Measurements from ENCODE around the gene ARHGEF37. TPM values are rescaled to one million over a fixed set of nuclear protein-coding genes. Genes with fewer than 3 reads are reported as not detected.

ARHGEF37 gene
- polyA plus RNA-seq, 1 experiment, result 0.92 TPM

- H3K27me3 ChIP-seq (ENCODE audit: control insufficient read depth, insufficient read depth, low read length), result no peaks in the 10 kb centered on the region
- TF ChIP-seq CTCF (IDR thresholded peaks at IDR 0.05; ENCODE audit: insufficient read depth, low read depth, low read length), result no peak
- ChIA-PET POLR2A (no interaction called here), CTCF (interaction anchor here (2.2 to 2.9 kb wide), 2 partner anchors 34 to 149 kb away, joined by 4 to 19 read pairs; no protein-coding TSS in a partner anchor)
- H3K4me3 ChIP-seq (ENCODE audit: low read depth, low read length), result no peak overlapping the region
- H3K36me3 ChIP-seq (ENCODE audit: control insufficient read depth, insufficient read depth, low read length), result no peaks in the 10 kb centered on the region
- no peak for DNase-seq (ENCODE audit: low read depth)
These were observed 2.8 kb downstream of the ARHGEF37 start for GRCh38 chr5:149584121-149584520.

GRCh38 chr5:149585910-149586309, 4.6 kb downstream of the ARHGEF37 start:
- CTCF ChIA-PET, result interaction anchor here (0.6 kb wide), 1 partner anchor 32 kb away, joined by 3 read pairs; no protein-coding TSS in a partner anchor

GRCh38 chr5:149586708-149587318, 5.5 kb downstream of the ARHGEF37 start:
- ChIA-PET CTCF (interaction anchor here (0.9 to 3.7 kb wide), 2 partner anchors 8 to 32 kb away, joined by 3 to 10 read pairs; no protein-coding TSS in a partner anchor), POLR2A (interaction anchor here (0.6 kb wide), 1 partner anchor 18 kb away, joined by 14 read pairs; no protein-coding TSS in a partner anchor)
- H3K36me3 ChIP-seq (ENCODE audit: control insufficient read depth, insufficient read depth, low read length), result no peaks in the 10 kb centered on the region
- H3K4me3 ChIP-seq (ENCODE audit: low read depth, low read length), result no peak overlapping the region
- TF ChIP-seq CTCF (IDR thresholded peaks at IDR 0.05; ENCODE audit: insufficient read depth, low read depth, low read length), result no peak
- DNase-seq (ENCODE audit: low read depth), result no peak
- H3K27me3 ChIP-seq (ENCODE audit: control insufficient read depth, insufficient read depth, low read length), result no peaks in the 10 kb centered on the region

More at GRCh38 chr5:149585910-149586309, 4.6 kb downstream of the ARHGEF37 start:
- no peaks in the 10 kb centered on the region for H3K36me3 ChIP-seq (ENCODE audit: control insufficient read depth, insufficient read depth, low read length)
- DNase-seq (ENCODE audit: low read depth), result no peak
- no peaks in the 10 kb centered on the region for H3K27me3 ChIP-seq (ENCODE audit: control insufficient read depth, insufficient read depth, low read length)
- POLR2A ChIA-PET, result no interaction called here
- no peak for TF ChIP-seq CTCF (IDR thresholded peaks at IDR 0.05; ENCODE audit: insufficient read depth, low read depth, low read length)
- no peak overlapping the region for H3K4me3 ChIP-seq (ENCODE audit: low read depth, low read length)

GRCh38 chr5:149588936-149589335, 7.6 kb downstream of the ARHGEF37 start:
- no peaks in the 10 kb centered on the region for H3K27me3 ChIP-seq (ENCODE audit: control insufficient read depth, insufficient read depth, low read length)
- DNase-seq (ENCODE audit: low read depth), result no peak
- ChIA-PET POLR2A (no interaction called here), CTCF (interaction anchor here (1.2 to 3.7 kb wide), 3 partner anchors 28 to 133 kb away, joined by 3 to 10 read pairs (median 4); no protein-coding TSS in a partner anchor)
- no peaks in the 10 kb centered on the region for H3K36me3 ChIP-seq (ENCODE audit: control insufficient read depth, insufficient read depth, low read length)
- no peak overlapping the region for H3K4me3 ChIP-seq (ENCODE audit: low read depth, low read length)
- TF ChIP-seq CTCF (IDR thresholded peaks at IDR 0.05; ENCODE audit: insufficient read depth, low read depth, low read length), result no peak

- no peak for DNase-seq (ENCODE audit: low read depth)
- ChIA-PET CTCF (interaction anchor here (0.7 kb wide), 1 partner anchor 14 kb away, joined by 3 read pairs; no protein-coding TSS in a partner anchor), POLR2A (no interaction called here)
- TF ChIP-seq CTCF (IDR thresholded peaks at IDR 0.05; ENCODE audit: insufficient read depth, low read depth, low read length), result no peak
- Histone ChIP-seq H3K27me3 (ENCODE audit: control insufficient read depth, insufficient read depth, low read length) (no peaks in the 10 kb centered on the region), H3K4me3 (ENCODE audit: low read depth, low read length) (no peak overlapping the region), H3K36me3 (ENCODE audit: control insufficient read depth, insufficient read depth, low read length) (no peaks in the 10 kb centered on the region)
These were observed 12.1 kb downstream of the ARHGEF37 start for GRCh38 chr5:149593370-149593769.

Measured in BJ (cell line).